ENCODE measurements around the gene OR52R1.

DNA sequence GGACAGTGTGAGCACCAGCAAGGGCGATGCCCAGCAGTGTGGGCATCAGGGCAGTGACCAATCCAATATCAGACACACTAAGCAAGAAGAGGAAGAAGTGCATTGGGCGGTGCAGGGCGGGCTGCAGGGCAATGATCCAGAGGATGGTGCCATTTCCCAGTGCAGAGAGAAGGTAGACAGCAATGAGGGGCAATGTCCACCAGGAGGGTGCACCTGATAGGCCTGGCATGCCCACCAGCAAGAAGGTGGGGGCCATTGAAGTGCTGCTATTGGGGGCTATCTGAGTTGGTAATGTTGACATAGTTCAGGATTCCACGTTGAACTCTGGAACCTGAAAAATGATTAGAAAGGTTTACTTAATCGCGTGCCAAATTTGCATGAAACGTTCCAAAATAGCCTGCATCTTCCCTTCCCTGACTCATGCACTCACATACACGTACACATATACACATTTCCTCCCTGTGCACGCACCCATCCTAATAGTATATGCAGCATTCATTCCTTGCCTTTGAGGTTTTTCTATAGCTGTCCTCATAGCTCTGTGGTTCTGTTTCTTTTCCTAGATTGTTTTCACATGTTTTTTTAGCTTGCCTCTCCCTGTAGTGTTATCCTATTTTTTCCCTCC, 44.8 kb upstream of the OR52R1 start, which contains the start of gene OR51S1:
- TF ChIP-seq, protein P1, sequence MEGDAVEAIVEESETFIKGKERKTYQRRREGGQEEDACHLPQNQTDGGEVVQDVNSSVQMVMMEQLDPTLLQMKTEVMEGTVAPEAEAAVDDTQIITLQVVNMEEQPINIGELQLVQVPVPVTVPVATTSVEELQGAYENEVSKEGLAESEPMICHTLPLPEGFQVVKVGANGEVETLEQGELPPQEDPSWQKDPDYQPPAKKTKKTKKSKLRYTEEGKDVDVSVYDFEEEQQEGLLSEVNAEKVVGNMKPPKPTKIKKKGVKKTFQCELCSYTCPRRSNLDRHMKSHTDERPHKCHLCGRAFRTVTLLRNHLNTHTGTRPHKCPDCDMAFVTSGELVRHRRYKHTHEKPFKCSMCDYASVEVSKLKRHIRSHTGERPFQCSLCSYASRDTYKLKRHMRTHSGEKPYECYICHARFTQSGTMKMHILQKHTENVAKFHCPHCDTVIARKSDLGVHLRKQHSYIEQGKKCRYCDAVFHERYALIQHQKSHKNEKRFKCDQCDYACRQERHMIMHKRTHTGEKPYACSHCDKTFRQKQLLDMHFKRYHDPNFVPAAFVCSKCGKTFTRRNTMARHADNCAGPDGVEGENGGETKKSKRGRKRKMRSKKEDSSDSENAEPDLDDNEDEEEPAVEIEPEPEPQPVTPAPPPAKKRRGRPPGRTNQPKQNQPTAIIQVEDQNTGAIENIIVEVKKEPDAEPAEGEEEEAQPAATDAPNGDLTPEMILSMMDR (IDR thresholded peaks at IDR 0.05 in 4 of 5, conservative IDR thresholded peaks at IDR 0.05 in 1 of 5), result no peak
- no peak for TF ChIP-seq POLR2A (IDR thresholded peaks at IDR 0.05)

Measured in gastrocnemius medialis (tissue), 4 donors.